NCI-H446 treated with DMSO at 0.1 percent for 48 hours (cell line): Measurements from ENCODE around the gene PCNX2.
"Not testable (repeated sequence)": the region's sequence is repeated elsewhere in the genome, so short reads cannot be mapped to it uniquely, and the experiment has no call there.

Experiments
- DNase-seq: peaks from one replicate; lab custom pipeline; 2025; lab: John Stamatoyannopoulos, UW

The PCNX2 gene

DNA sequence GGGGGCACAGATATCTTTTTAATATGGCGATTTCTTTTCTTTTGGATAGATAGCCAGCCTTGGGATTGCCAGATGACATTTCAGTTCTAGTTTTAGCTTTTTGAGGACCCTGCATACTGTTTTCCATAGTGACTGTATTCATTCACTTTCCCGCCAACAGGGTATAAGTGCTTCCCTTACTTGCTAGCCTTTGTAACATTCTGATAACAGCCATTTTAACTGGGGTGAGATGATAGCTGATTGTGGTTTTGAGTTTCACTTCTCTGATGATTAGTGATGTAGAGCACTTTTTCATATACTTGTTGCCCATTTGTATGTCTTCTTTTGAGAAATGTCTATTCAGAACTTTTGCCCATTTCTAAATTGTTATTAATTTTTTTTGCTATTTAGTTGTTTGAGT lies 193.2 kb downstream of the PCNX2 start:
- DNase-seq = no peak

DNA sequence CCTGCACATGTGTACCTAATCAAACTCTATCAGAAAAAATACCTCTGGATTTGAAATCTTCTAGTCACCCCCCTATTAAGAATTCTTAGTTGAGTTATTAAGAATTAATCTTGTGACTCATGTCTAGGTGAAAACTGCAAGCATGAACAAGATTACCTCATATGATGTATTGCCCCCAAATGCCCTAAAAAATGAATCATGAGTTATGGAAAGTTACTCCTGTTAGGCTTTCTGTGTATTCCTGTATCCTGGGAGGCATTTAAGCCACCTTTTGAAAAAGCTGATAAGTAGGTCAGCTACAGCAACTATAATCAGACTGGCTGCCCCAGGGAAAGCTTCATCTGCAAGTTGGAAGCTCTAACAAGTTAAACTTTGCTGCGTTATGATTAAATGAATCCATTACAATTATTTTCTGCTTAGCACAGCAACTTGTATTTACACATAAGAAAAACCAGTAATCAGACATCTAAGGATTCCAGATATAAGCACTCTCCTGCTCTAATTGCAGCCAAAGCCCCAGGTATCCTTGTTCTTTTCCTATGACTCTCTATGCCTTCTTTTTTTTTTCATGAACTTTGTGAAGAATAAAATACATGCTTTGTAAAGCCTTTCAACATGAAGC lies 197.5 kb downstream of the PCNX2 start:
- no peak for DNase-seq

GRCh38 chr1:233097546-233097945 lies 198.0 kb downstream of the PCNX2 start:
- no peak for DNase-seq

GRCh38 chr1:233094691-233095090 lies 200.8 kb downstream of the PCNX2 start:
- DNase-seq = no peak

DNA sequence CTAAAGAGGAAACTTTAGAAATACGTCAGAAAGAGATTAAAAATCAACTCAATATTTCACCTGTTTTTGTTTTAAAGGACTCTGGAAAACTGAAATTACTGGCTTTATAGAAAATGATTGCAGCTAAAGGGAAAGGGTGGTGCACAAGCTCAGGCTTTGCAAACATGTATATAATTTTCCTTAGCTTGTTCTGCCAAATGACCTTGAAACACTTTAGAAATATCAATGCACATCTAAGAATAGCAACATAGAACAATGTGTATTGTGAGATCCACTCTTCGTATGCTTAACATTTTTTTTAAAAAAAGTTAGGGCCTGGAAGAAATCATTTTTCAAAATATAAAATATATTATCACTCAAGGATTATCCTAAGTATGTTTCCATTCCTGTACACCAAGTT lies 201.3 kb downstream of the PCNX2 start:
- no peak for DNase-seq

DNA sequence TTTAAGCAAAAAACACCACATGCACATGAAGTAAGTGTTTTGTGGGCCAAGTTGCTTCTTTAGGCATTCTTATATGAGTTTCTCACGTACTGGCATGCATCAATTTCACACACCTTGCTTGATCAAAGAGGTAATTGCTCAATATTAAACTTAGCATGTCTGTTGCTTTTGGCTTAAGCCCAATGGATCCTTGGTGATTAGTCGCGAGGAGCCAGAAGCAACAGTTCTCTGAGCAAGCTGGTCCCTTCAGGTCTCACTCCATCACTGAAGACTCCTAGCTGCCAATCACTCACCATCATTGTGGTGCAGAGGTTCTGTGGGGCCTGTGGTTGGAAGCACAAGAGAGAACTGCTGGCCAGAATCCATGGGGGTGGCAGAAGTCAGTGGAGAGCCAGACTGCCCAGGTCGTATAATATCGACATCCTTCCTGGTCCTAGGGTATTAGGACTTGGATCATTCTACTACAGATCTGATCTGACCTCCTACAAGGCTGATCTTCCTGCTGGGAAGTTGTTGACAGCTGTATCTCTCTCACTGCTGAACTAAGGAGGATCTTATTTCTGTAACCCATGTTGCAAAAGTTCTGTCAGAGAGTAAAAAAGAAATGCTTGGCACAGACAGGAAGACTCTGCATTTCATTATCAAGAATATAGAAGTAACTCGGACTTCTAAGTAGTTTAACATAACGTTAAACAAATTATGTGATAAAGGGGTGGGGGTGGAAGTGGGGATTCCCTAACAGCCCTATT lies 204.6 kb downstream of the PCNX2 start:
- no peak for DNase-seq

GRCh38 chr1:233089251-233089650 lies 206.3 kb downstream of the PCNX2 start:
- DNase-seq = no peak

DNA sequence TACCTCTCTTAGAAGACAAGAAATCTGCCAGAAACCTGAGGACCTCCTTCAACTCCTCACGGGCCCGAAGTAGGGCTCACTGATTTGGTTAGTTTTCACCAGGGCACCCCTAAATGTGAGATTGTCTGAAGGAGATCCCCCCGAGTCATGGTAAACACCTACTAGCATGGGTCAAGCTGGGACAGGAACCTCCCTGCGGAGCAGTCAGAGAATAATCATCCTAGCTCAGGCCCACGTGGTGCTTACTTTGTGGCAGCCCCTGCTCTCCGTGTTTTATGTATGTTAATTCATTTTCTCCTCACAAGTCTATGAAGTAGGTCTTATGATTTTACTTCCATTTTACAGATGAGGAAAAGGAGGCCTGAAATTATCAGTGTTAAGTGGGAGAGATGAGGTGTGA lies 206.9 kb downstream of the PCNX2 start:
- DNase-seq = no peak

DNA sequence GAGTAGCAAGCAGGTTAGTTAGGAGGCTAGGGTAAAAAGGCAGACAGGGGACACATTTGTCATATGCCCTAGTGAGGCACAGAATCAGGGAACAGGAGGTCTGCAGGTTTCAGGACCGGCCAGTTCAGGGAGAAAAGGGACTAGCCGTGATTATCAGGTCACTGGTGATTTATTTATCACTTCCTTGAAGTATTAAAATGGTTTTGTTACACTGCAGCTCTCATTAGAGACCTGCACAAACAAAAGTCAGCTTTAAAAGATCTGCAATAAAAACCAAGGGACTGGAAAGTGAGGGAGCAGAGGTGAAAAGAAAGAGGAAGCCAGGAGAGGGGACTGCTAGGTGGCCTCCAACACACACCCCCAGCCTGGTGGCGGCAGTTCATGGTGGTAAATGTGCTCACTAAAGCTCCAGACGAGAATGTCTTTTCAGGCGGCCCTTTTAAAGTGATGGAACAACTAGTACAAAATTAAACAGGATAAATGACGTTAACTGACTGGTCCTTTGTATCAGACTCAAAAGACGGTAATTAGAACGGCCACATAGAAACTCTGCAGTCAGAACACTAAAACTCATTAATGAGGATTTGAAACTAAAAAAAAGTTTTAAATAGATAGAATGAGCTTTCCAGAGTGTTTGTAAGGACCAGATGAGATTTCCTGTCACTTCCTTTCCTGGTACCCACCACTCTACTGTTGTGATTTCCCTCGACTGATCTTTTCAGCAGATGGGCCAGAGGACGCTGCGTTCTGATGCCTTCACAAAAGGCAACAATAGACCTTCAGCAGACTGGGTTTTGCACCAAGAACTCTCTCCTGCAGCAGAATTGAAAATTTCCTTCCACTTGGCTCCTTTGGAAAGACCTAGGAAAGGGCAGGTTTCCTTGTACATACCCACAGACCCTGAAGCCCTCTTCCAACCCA lies 208.3 kb downstream of the PCNX2 start:
- DNase-seq = no peak

DNA sequence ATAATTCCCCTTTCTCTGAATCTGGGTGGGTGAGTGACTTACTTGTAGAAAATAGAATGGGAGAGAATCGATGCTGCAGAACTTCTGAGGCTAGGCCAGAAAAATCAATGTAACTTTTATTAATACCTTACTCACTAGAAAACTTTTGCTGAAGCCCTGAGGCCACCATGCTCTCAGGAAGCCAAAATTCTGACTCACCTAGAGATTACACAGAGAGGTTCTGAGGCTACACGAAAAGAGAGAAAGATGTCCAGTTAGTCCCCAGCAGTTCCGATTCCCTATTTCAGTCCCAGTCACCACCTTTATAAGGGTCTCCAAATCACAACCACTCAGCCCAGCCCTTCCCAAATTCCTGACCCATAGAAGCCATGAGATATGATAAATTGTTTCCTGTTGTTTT lies 210.0 kb downstream of the PCNX2 start:
- no peak for DNase-seq

- no peak for DNase-seq
Observed at GRCh38 chr1:233082778-233083550, 212.6 kb downstream of the PCNX2 start.

DNA sequence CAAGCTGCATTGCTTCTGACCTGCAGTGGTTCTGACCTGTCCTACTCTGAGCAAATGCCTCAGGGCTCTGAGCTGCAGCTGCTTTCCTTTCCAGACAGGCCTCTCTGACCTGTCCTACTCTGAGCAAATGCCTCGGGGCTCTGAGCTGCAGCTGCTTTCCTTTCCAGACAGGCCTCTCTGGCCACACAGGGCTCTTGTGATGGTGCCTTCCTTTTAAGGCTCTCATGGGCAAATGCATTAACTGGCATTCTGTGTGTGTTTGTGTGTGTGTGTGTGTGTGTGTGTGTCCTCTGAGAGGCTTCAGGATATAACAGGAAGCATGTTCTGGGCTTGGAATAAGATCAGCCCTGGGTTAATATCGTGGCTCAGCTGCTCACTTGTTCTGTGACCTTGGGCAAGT lies 213.8 kb downstream of the PCNX2 start:
- no peak for DNase-seq

DNA sequence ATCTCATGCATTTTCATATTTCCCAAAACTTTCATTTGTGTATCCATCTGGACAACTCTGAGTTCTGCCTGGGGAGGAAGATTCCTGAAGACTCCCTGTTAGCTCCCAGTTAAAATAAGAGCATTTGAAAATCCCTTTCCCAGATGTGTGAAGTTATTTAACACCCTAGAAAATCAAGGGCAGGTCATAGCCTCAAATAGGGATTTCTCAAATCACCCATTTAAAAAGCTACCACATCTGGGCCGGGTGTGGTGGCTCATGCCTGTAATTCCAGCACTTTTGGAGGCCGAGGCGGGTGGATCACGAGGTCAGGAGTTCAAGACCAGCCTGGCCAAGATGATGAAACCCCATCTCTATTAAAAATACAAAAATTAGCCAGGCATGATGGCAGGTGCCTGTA lies 214.7 kb downstream of the PCNX2 start:
- DNase-seq = not testable (repeated sequence)

- DNase-seq = no peak
Observed at GRCh38 chr1:233080286-233080685, 215.2 kb downstream of the PCNX2 start.

GRCh38 chr1:233079574-233079973 lies 216.0 kb downstream of the PCNX2 start:
- no peak for DNase-seq

DNA sequence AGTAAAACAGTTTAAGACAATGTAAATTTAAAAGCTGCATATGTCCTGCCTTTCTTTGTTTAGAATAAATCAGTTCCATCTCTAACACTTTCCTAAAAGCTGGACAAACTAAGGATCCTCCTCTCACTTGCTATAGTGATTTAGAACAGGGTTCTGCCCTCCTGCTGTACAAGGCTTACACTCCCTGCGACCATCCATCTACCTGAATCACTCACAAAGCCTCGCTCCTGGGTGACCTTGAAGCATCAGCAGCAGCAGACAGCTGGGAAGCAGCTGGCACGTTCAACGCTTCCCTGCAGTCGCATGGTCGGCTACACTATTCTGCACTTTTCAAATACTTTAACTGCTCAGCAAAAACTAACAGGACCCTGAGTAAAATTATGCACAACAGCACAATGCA lies 217.1 kb downstream of the PCNX2 start:
- no peak for DNase-seq

DNA sequence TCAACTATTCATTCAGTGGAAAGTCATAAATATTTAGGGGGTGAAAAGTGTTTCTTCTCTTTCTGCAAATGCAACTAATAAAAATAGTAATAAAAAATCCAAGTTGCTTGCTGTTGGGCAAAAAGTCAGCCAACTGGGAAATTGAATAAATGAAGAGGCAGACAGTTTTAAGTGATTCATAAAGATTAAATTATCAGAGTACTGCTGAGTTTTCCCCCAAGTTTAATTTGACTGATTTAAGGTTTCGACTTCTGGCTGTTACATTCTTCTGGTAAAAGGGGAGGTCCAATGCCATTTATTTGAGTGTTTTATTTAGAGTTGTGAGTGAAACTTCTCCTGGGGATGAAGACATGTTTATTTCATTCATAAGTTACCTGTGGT lies 219.6 kb downstream of the PCNX2 start:
- no peak for DNase-seq

DNA sequence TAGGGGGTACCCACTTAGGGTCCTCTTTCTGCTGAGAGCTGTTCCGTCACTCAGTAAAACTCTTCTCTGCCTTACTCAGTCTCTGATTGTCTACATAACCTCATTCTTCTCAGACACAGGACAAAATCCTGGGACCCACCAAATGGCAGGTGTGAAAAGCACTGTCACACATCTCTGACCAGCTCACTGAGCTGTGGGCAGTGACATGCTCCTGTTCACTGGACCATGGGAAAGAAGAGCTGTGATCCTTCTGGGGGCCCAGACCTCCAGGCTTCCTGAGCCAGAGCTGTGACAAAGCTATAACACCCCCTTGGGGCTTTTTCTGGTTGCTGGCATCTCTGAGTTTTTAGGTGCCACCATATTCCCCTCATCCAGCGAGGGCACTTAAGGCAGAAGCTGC lies 229.4 kb downstream of the PCNX2 start:
- DNase-seq = no peak

- DNase-seq = no peak
Observed at GRCh38 chr1:233065685-233066084, 229.8 kb downstream of the PCNX2 start.

GRCh38 chr1:233064988-233065387 lies 230.5 kb downstream of the PCNX2 start:
- no peak for DNase-seq

- no peak for DNase-seq
Observed at GRCh38 chr1:233063462-233063861, 232.1 kb downstream of the PCNX2 start.

- no peak for DNase-seq
Observed at GRCh38 chr1:233061265-233061664, 234.3 kb downstream of the PCNX2 start.
